RWPE1 (cell line): Measurements from ENCODE around the gene SLC39A3.

ENCODE experiments used
- CTCF ChIA-PET: fragments of 350-600 bp; sonication (Branson Sonifier 250); formaldehyde crosslinking; extraction: SDS; loops from one replicate; lab custom pipeline; 2021; lab: Yijun Ruan, JAX
- POLR2A ChIA-PET: fragments of 400-600 bp; formaldehyde crosslinking; extraction: SDS; loops from one replicate; lab custom pipeline; 2020; ENCODE audit warnings: antibody characterized with exemption; ENCODE audit not compliant: low non-redundant PET; lab: Yijun Ruan, JAX
- DNase-seq: peaks from one replicate; pipeline ENCODE4 v3.0.0; 2012; ENCODE audit warnings: low spot score
- H3K27ac ChIP-seq: fragments of 450-650 bp; 2 replicates; pipeline ENCODE4 v1.5.1; 2017
- CTCF ChIP-seq: fragments of 450-650 bp; conservative IDR thresholded peaks from 2 replicates; pipeline ENCODE4 v1.5.1; 2017; ENCODE audit warnings: low read depth, mild to moderate bottlenecking

The SLC39A3 gene

DNA sequence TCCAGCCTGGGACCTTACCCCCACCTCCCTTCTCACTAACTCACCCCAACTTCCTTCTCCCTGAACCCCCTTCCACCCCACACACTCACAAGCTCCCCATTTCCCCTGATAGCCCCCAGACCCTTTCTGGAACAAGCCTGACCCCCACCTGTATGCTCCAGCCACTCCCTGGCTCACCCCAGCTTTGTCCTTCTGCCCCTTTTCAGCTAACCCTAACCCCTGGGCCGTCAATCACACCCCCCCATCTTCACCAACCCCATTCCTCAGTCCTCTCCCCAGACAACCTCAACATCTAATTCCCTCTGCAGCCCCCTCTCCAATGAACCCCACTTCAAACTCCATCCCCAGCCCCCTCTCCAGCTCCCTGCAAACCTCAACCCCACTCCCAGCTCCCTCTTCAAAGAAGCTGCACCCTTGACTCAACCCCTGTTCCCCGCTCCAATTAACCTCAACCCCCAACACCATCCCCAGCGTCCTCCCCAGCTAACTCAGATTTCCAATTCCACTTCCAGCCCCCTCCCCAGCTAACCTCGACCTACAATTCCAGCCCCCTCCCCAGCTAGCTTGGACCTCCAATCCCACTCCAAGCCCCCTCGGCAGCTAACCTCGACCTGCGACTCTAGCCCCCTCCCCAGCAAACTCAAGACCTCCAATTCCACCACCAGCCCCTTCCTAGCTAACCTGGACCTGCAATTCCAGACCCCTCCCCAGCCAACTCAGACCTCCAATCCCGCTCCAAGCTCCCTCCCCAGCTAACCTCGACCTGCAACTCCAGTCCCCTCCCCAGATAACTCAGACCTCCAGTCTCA is 38.3 kb downstream of the SLC39A3 start:
- TF ChIP-seq CTCF, result no peak
- no peak for DNase-seq
- ChIA-PET CTCF (interaction anchor here (0.6 to 1.2 kb wide), 5 partner anchors 23 to 160 kb away, joined by 3 to 4 read pairs (median 3); no protein-coding TSS in a partner anchor), POLR2A (interaction anchor here (1.3 kb wide), 1 partner anchor 21 kb away, joined by 4 read pairs; no protein-coding TSS in a partner anchor)
- no peak overlapping the region for H3K27ac ChIP-seq

DNA sequence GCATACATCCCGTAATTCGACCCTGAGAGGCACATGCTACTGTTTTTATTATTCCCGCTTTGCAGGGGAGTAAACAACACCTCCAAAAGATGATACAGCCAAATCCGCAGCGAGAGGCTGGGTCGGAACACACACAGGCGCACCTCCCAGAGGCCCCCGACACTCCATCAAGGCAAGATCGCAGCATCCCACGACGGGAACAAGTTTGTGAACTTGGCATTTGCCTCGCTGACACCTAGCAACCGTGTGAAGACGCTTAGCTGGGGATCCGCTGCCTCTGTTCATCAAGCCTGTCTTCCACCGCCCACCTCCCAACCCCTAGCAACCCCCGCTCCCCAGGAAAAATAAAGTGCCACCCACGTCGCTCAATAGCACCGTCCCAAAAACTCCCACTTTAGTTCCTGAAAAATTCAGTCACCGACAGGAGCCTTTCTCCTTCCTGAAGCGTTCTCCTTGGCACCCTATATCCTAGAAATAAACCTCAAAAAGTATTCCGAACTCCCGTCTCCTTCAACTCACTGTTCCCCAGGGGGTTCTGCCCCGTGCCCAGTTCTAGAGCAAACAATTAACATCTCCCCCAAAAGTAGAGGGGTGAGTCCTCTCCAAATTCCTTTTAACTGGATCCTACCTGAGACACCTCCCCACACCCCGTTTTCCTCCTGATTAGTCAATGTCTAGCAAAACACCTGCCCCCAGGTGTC is 39.0 kb downstream of the SLC39A3 start:
- no peak overlapping the region for H3K27ac ChIP-seq
- no peak for DNase-seq
- no peak for TF ChIP-seq CTCF
- ChIA-PET POLR2A (no interaction called here), CTCF (interaction anchor here (0.6 to 0.7 kb wide), 3 partner anchors 22 to 161 kb away, joined by 3 to 4 read pairs (median 3); no protein-coding TSS in a partner anchor)

GRCh38 chr19:2699413-2700140 is 40.2 kb downstream of the SLC39A3 start:
- CTCF ChIA-PET, result interaction anchor here (0.6 to 0.7 kb wide), 2 partner anchors 23 to 52 kb away, joined by 4 read pairs; no protein-coding TSS in a partner anchor
- no peak overlapping the region for H3K27ac ChIP-seq
- no peak for DNase-seq
- TF ChIP-seq CTCF, result no peak
- POLR2A ChIA-PET, result no interaction called here

- DNase-seq, result no peak
- H3K27ac ChIP-seq, result no peak overlapping the region
- POLR2A ChIA-PET, result no interaction called here
- CTCF ChIA-PET, result no interaction called here
- no peak for TF ChIP-seq CTCF
Observed at GRCh38 chr19:2694196-2694595, 45.6 kb downstream of the SLC39A3 start.

DNA sequence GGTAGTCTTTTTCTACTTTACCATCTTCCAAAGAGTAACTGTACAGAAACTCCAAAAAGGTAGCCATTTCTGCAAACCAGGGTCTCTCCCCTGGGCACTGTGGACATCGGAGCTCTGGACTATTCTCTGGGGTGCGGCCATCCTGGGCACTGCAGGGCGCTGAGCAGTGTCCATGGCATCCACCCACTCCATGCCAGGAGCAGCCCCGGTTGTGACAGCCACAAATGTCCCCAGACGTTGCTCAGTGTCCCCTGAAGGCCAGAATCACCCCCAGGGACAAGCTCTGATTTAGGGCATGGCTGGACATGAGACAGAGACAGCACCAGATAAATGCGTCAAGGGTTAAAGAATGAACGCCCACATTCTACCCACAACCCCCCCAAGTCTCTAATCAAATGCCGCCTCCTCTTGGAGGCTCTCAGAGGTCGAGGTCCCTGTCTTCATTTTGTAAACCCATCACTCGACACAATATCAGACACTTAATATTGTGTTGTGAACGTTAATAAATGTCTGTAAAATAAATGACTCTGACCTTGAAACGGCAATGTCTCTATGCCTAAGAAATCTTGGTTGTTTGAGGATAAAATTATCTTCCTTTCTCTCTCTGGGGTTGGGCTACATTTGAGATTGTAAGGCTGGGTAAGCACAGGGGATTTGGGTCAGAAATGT is 46.2 kb downstream of the SLC39A3 start:
- ChIA-PET CTCF (no interaction called here), POLR2A (interaction anchor here (0.6 kb wide), 1 partner anchor 45 kb away, joined by 8 read pairs; no protein-coding TSS in a partner anchor)
- no peak for TF ChIP-seq CTCF
- H3K27ac ChIP-seq, result no peak overlapping the region
- no peak for DNase-seq
